ENCODE results near the gene CLN3.
A peak's percentile ranks its signal among the peaks of the same experiment; 100 is the strongest.
"Not testable (repeated sequence)": the region's sequence is repeated elsewhere in the genome, so short reads cannot be mapped to it uniquely, and the experiment has no call there.

The CLN3 gene

DNA sequence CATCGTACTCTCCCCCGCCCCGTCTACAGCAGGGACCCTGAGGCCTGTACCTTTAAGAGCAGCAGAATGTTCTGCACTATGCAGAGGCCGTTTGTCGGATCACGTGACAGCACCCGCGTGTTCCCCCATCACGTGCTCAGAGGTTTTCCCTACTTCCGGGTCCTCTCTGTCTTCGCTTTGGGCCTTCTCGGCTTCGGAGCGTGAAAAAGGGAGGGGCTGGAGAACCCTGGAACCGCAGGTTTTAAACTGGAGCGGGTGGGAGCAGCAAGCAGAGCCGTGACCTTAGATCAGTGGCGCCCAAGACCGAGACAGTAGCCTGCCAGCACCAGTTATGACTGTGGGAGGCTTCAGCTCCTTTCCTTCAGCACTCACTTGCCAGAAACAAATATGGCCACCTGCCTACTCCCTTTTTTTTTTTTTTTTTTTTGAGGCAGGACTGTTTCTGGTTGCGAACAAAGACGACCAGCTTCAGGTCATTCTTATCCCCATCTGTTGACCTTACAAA, at the start of gene CLN3:
CLN3 (minus strand) TSS at position 105 of the 505 bp plus-strand sequence. CDS start 315 bp downstream, outside the sequence.
- peak; percentile 92 to 99 for DNase-seq

DNA sequence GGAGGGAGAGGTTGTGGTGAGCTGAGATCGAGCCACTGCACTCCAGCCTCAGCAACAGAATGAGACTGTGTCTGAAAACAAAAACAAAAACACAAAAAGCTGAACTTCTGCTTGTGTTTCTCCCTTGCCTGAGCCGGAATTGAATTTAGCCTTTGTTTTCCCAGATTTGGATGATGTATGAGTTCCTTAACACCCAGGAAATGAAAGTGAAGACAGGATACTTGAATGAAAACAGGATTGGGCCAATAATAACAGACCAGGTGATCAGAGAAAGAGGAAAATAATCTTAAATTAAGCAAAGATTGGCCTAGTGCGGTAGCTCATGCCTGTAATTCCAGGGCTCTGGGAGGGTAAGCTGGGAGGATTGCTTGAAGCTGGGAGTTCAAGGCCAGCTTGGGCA, 48.5 kb upstream of the CLN3 start:
- DNase-seq: no peak

- no peak for DNase-seq
These were observed 47.1 kb upstream of the CLN3 start, which contains the start of gene NUPR1 for GRCh38 chr16:28538733-28539596. Gene NUPR1, minus strand, starts transcription at chr16:28538974. Its CDS starts 67 bp downstream, at chr16:28538907.

GRCh38 chr16:28537964-28538732, 46.3 kb upstream of the CLN3 start:
- no peak for DNase-seq

DNA sequence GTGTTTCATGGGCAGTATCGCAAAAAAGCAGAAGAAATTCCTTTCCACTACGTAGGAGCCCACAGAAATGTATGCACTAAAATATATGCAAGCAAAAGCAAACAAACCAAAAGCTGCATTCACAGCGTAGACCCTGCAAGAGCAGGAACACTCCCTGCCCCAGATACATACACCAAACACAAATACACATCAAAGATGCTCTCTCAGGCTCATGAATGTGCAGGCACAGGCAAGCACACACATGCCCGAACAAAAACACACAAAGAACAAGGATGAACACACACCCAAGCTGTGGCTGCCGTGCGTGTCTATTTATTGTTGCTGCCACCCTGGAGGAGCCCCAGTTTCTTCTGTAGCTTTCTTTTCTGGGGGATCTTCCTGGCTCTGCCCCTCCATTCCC, 45.2 kb upstream of the CLN3 start:
- no peak for DNase-seq

DNA sequence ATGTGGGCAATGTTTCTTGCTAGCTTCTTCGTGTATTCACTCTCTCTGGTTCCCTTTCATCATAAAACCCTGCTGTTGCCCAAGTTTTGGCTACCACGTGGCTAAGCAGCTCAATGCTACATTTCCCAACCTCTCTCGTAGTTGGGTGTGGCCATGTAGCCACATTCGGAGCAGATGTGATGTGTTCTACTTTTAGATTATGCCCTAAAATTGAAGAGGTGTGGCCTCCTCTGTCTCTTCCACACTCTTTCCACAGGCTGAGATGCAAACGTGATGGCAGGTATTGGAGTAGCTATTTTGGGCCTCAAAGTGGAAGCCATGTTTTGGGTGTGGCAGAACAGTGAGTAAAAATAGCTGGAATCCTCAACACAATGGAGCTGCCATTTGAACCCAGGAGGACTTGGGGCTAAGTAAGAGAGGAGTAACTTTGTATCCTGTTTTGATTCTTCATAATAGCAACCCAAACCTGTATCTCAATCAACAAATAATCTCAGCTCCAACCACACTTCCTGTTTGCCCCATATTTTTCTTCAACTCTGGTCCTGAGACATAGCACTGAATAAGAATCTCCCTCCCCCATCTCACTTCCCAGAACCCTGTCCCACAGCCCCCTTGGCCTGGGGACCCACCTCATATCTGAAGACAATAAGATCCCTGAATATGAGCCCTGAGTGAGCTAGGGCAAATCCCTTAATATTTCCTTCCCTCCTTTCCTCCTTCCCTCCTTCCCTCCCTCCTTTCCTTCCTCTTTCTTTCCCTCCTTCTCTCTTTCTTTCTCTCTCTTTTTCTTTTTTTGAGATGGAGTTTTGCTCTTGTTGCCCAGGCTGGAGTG, 42.9 kb upstream of the CLN3 start:
- DNase-seq: no peak

GRCh38 chr16:28532940-28533647, 41.2 kb upstream of the CLN3 start:
- DNase-seq: no peak

DNA sequence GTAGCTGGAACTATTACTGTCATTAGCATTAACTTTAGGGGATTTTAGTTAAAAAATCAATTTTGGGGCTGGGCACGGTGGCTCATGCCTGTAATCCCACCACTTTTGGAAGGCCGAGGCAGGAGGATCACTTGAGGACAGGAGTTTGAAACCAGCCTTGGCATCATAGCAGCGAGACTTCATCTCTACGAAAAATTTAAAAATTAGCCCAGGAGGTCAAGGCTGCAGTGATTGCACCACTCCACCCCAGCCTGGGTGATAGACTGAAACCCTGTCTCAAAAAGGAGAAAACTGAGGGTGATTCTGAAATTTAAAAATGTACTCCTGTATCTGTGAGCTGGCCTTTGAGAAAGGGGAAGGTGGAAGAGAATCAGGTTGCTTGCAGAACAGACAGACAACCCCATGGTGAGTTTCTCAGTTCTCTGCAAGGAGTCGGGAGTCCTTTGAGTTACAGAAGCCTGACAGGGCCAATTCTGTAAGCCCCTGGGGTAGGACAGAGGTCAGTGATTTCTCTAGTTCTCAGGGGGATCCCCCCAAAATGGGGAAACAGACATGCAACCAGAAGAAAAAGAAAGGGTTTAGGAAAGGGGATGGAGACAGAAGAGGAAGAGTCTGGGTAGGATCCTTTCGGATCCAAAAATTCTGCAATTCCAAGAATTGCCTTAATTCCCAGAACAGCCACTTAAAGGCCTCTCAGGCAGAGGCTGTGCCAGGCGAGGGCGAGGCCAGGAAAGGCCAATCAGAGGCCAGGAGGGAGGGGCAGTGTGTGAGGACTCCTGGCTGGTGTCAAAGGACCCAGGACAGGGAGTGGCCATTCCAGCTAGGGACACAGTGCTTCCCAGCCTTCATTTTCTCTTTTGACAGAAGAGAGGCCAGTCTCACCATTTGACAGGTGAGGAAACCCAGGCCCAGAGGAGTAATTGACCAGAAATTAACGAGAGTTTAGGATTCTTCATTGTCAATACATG, 40.2 kb upstream of the CLN3 start:
- peak in 1 of 2 experiments; percentile 27 for DNase-seq

GRCh38 chr16:28529124-28529523, 37.2 kb upstream of the CLN3 start:
- DNase-seq: no peak

DNA sequence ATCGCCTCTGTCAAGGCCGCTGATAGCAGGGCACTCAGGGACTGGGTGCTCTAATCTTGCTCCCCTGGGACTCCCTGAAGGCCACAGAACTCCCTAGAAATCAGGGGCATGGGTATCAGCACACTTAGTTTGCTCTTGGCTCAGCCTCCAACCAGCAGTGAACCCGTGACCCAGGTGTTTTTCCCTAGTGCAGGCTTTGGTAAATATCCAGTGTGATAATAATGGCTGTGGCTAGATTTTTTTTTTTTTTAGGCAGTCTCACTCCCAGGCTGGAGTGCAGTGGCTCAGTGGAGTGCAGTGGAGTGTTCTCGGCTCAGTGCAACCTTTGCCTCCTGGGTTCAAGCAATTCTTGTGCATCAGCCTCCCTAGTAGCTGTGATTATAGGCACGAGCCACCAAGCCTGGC, 36.6 kb upstream of the CLN3 start:
- no peak for DNase-seq

GRCh38 chr16:28527985-28528384, 36.1 kb upstream of the CLN3 start:
- no peak for DNase-seq

- not testable (repeated sequence) for DNase-seq
These were observed 35.4 kb upstream of the CLN3 start for GRCh38 chr16:28527100-28527785.

GRCh38 chr16:28526201-28527099, 34.6 kb upstream of the CLN3 start:
- DNase-seq: no peak

GRCh38 chr16:28524681-28525171, 32.9 kb upstream of the CLN3 start:
- DNase-seq: no peak

DNA sequence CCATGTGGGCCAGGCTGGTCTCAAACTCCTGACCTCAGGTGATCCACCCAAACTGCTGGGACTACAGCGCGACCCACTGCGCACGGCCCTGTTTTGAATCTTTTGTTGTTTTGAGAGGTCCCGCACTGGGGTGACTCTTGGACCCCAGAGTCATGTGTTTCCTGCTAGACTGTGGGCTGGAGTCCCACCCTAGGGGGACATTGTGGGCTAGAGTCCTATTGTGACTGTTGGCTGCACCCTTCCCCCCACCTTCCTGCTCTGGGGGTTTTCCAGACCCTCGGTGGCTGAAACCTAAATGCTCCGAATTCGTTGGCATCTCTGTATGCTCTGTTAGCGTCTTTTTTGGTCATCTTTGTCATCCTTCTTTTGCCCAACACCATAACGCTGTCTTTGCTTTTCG, 30.9 kb upstream of the CLN3 start:
- no peak for DNase-seq

DNA sequence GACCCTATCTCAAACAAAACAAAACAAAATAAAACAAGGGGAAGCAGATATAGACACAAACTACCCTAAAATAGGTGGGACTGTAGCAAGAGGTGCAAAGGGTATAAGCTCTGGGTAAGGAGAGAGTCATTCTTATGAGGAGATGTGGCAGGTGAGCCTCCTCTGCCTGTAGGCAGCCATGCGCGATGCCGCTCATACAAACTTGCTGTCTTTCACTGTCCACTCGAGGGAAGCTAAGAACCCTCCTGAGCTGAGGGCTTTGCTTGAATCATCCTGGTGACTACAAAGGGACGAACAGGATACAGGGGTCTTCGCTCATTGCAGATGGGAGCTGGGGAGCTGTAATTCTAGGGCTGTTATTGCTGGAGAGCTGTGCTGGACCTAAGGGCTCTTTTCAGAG, 29.6 kb upstream of the CLN3 start:
- DNase-seq: no peak

- DNase-seq: no peak
These were observed 28.8 kb upstream of the CLN3 start for GRCh38 chr16:28520672-28521071.

- no peak for DNase-seq
These were observed 22.4 kb upstream of the CLN3 start for GRCh38 chr16:28514246-28514645.
